Measurements from ENCODE around the gene ABHD2. TPM values are rescaled to one million over a fixed set of nuclear protein-coding genes. Genes with fewer than 3 reads are reported as not detected.
A peak's percentile ranks its signal among the peaks of the same experiment; 100 is the strongest.
"Not testable (repeated sequence)": the region's sequence is repeated elsewhere in the genome, so short reads cannot be mapped to it uniquely, and the experiment has no call there.

ABHD2 gene
- 84.4 TPM for total RNA-seq
- long read RNA-seq, full-length matches to known transcripts = 8 of 48 reads
- long read RNA-seq, partial matches to known transcripts = 8 of 48 reads
- long read RNA-seq, other reads (novel, unspliced or antisense) = 32 of 48 reads

GRCh38 chr15:89087830-89088604 lies at the start of gene ABHD2:
TSS of gene ABHD2 (plus strand) at chr15:89088456. CDS start at chr15:89116328, 27,872 bp downstream.
- intact Hi-C loops (cut with micrococcal nuclease) = no loop called here
- ATAC-seq (peak; percentile 91), DNase-seq (peak; percentile 99)

GRCh38 chr15:89039142-89039541 lies 49.1 kb upstream of the ABHD2 start:
- no peak for DNase-seq
- no peak for ATAC-seq
- intact Hi-C loops (cut with micrococcal nuclease) = no loop called here

GRCh38 chr15:89041507-89041906 lies 46.7 kb upstream of the ABHD2 start:
- intact Hi-C loops (cut with micrococcal nuclease) = no loop called here
- DNase-seq (no peak), ATAC-seq (no peak)

- ATAC-seq (no peak), DNase-seq (no peak)
- intact Hi-C loops (cut with micrococcal nuclease) = no loop called here
Observed at GRCh38 chr15:89042387-89042786, 45.9 kb upstream of the ABHD2 start.

- DNase-seq (no peak), ATAC-seq (no peak)
- intact Hi-C loops (cut with micrococcal nuclease) = no loop called here
Observed at GRCh38 chr15:89043031-89044002, 44.9 kb upstream of the ABHD2 start.

GRCh38 chr15:89049016-89049666 lies 39.1 kb upstream of the ABHD2 start:
- intact Hi-C loops (cut with micrococcal nuclease); DNase-seq; ATAC-seq: not testable (repeated sequence)

- intact Hi-C loops (cut with micrococcal nuclease) = no loop called here
- DNase-seq (no peak), ATAC-seq (peak; percentile 43)
Observed at GRCh38 chr15:89051875-89052274, 36.4 kb upstream of the ABHD2 start.

GRCh38 chr15:89052474-89052873 lies 35.8 kb upstream of the ABHD2 start:
- intact Hi-C loops (cut with micrococcal nuclease) = no loop called here
- no peak for ATAC-seq

GRCh38 chr15:89054873-89055272 lies 33.4 kb upstream of the ABHD2 start:
- ATAC-seq (no peak), DNase-seq (no peak)
- intact Hi-C loops (cut with micrococcal nuclease) = loop anchor here (5.0 kb wide), 1 partner anchor 122 kb away; no protein-coding TSS in a partner anchor

More at GRCh38 chr15:89052474-89052873, 35.8 kb upstream of the ABHD2 start:
- no peak for DNase-seq

- intact Hi-C loops (cut with micrococcal nuclease) = loop anchor here (5.0 kb wide), 1 partner anchor 120 kb away; no protein-coding TSS in a partner anchor
- ATAC-seq (peak; percentile 94), DNase-seq (peak; percentile 89)
Observed at GRCh38 chr15:89057506-89058133, 30.6 kb upstream of the ABHD2 start.

- DNase-seq (no peak), ATAC-seq (no peak)
- intact Hi-C loops (cut with micrococcal nuclease) = loop anchor here (5.0 kb wide), 1 partner anchor 119 kb away; no protein-coding TSS in a partner anchor
Observed at GRCh38 chr15:89058376-89058775, 29.9 kb upstream of the ABHD2 start.

GRCh38 chr15:89058876-89059405 lies 29.3 kb upstream of the ABHD2 start:
- intact Hi-C loops (cut with micrococcal nuclease) = loop anchor here (5.0 kb wide), 1 partner anchor 118 kb away; no protein-coding TSS in a partner anchor
- DNase-seq = no peak
- no peak for ATAC-seq

GRCh38 chr15:89066280-89066679 lies 22.0 kb upstream of the ABHD2 start:
- no peak for DNase-seq
- intact Hi-C loops (cut with micrococcal nuclease) = no loop called here
- ATAC-seq = no peak

GRCh38 chr15:89067751-89068150 lies 20.5 kb upstream of the ABHD2 start:
- intact Hi-C loops (cut with micrococcal nuclease) = no loop called here
- no peak for ATAC-seq
- no peak for DNase-seq

- ATAC-seq = no peak
- no peak for DNase-seq
- intact Hi-C loops (cut with micrococcal nuclease) = no loop called here
Observed at GRCh38 chr15:89068325-89068784, 19.9 kb upstream of the ABHD2 start.

- intact Hi-C loops (cut with micrococcal nuclease) = no loop called here
- ATAC-seq (peak; percentile 45), DNase-seq (no peak)
Observed at GRCh38 chr15:89070197-89071124, 17.8 kb upstream of the ABHD2 start.

GRCh38 chr15:89071471-89071870 lies 16.8 kb upstream of the ABHD2 start:
- ATAC-seq = no peak
- intact Hi-C loops (cut with micrococcal nuclease) = no loop called here

More at GRCh38 chr15:89071471-89071870, 16.8 kb upstream of the ABHD2 start:
- DNase-seq = no peak
